Upper lobe of right lung (tissue), 1 donor: ENCODE measurements around the gene ITPR2. TPM values are rescaled to one million over a fixed set of nuclear protein-coding genes. Genes with fewer than 3 reads are reported as not detected.

Experiments used
- ATAC-seq: fragments of 200-7000 bp; cut with Tn5 transposase; one replicate; pipeline ENCODE4 v1.9.1; 2020; ENCODE audit warnings: mild to moderate bottlenecking, moderate library complexity
- DNase-seq: peaks from one replicate; pipeline ENCODE4 v3.0.0-alpha.2; 2020
- H3K27ac ChIP-seq: fragments of 200-600 bp; one replicate; pipeline ENCODE4 v1.8.0; 2022
- H3K27me3 ChIP-seq: fragments of 200-600 bp; one replicate; pipeline ENCODE4 v1.8.0; 2022; ENCODE audit warnings: mild to moderate bottlenecking
- H3K36me3 ChIP-seq: fragments of 200-600 bp; one replicate; pipeline ENCODE4 v1.8.0; 2022
- H3K4me1 ChIP-seq: fragments of 200-600 bp; one replicate; pipeline ENCODE4 v1.8.0; 2022
- H3K4me3 ChIP-seq: fragments of 200-600 bp; one replicate; pipeline ENCODE4 v1.8.0; 2022; ENCODE audit warnings: mild to moderate bottlenecking
- H3K9me3 ChIP-seq: fragments of 200-600 bp; one replicate; pipeline ENCODE4 v1.8.0; 2022
- intact Hi-C: fragments of 100-400 bp; cut with DNase I; formaldehyde crosslinking; loops from one replicate; pipeline ENCODE4 v1.11.0; 2022
- total RNA-seq: library from RNA; stranded (reverse); fragmentation: NEBNext Ultra II Directional; extraction: Animal tissue kit (Norgen Biotek cat#: 25700); gene quantifications from one replicate; pipeline ENCODE4 v1.2.1, GENCODE V29; 2021
- TF ChIP-seq, protein P1 (sequence below): fragments of 200-600 bp; IDR thresholded peaks from one replicate; pipeline ENCODE4 v1.8.0; 2022; ENCODE audit warnings: antibody characterized with exemption
- donor health status: DM: no; HTN: yes; CAD: no; lungs with severe emphysema.

ITPR2 gene
- total RNA-seq, 1 donor from 2014 or later = 50.8 TPM

DNA sequence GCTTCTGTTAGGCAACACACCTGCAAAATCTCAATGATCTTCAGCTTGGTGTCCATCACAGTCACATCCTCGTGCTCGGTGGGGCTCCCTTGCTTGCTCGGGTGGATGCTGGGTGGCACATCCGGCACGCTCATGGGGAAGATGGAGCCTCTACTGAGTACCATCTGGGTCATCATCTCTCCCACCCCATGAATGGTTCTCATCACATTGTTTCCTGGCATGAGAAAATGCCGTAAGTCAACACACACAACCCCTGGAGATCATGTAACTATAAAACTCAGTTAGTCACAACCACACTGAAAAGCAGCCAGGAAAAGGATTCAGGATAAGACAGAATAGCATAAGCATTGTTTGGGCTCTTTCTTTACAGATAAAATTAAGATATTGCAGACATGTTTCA lies 201.1 kb downstream of the ITPR2 start:
- ATAC-seq (no peak), DNase-seq (no peak)
- Histone ChIP-seq H3K4me1 (no peaks in the 10 kb centered on the region), H3K27me3 (no peaks in the 10 kb centered on the region), H3K9me3 (no peaks in the 10 kb centered on the region), H3K36me3 (peaks cover 6% of the 10 kb centered on the region), H3K4me3 (no peak overlapping the region), H3K27ac (no peak overlapping the region)
- TF ChIP-seq, protein P1, sequence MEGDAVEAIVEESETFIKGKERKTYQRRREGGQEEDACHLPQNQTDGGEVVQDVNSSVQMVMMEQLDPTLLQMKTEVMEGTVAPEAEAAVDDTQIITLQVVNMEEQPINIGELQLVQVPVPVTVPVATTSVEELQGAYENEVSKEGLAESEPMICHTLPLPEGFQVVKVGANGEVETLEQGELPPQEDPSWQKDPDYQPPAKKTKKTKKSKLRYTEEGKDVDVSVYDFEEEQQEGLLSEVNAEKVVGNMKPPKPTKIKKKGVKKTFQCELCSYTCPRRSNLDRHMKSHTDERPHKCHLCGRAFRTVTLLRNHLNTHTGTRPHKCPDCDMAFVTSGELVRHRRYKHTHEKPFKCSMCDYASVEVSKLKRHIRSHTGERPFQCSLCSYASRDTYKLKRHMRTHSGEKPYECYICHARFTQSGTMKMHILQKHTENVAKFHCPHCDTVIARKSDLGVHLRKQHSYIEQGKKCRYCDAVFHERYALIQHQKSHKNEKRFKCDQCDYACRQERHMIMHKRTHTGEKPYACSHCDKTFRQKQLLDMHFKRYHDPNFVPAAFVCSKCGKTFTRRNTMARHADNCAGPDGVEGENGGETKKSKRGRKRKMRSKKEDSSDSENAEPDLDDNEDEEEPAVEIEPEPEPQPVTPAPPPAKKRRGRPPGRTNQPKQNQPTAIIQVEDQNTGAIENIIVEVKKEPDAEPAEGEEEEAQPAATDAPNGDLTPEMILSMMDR = no peak
- intact Hi-C loops = no loop called here

DNA sequence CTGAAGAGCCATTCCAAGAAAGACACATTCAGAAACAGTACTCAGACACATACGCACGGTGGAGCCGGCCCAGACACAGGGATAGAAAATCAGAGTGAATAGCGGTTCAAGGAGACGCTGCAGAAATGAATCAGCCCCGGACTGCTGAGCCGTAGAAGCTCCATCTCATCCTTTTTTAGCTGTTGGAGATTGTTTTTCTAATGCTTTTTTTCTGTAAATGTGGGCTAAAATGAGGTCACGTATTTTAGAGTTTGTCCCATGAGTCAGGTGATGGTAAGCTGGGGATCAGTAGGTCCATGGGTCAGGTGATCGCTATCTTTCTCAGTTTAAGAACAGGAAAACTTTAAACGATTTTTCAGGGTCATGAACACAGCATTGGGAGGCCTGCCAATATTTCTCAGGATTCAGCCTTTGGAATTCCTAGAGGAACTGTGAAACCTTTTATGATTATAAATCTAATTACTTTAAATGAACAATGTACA lies 202.4 kb downstream of the ITPR2 start:
- Histone ChIP-seq H3K27ac (no peak overlapping the region), H3K27me3 (no peaks in the 10 kb centered on the region), H3K36me3 (peaks cover 17% of the 10 kb centered on the region), H3K4me1 (no peaks in the 10 kb centered on the region), H3K9me3 (no peaks in the 10 kb centered on the region), H3K4me3 (no peak overlapping the region)
- no peak for ATAC-seq
- TF ChIP-seq, protein P1 = no peak
- DNase-seq = no peak
- intact Hi-C loops = no loop called here

DNA sequence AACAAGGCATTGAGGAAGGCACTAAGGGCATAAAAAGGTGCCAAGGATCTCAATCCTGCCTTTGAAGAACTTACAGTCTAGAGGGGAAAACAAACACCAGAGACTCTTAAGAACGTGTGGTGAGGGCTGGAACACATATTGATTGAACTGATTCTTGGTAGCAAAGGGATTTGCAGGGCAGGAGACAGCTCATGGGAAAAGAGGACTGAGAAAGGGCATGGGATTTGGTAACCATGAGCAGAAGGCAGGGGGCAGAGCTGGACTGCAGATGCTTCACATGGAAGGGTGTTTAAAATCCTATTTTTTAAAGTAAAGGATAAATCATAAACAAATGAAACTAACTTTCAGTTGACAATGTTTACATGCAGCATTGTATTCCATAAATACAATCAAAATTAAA lies 203.1 kb downstream of the ITPR2 start:
- peaks cover 17% of the 10 kb centered on the region for H3K36me3 ChIP-seq
- no peaks in the 10 kb centered on the region for H3K4me1 ChIP-seq
- intact Hi-C loops = no loop called here
- H3K4me3 ChIP-seq = no peak overlapping the region
- DNase-seq (no peak), ATAC-seq (no peak)
- no peak overlapping the region for H3K27ac ChIP-seq
- no peaks in the 10 kb centered on the region for H3K27me3 ChIP-seq
- no peaks in the 10 kb centered on the region for H3K9me3 ChIP-seq
- TF ChIP-seq, protein P1 = peak; percentile 14

DNA sequence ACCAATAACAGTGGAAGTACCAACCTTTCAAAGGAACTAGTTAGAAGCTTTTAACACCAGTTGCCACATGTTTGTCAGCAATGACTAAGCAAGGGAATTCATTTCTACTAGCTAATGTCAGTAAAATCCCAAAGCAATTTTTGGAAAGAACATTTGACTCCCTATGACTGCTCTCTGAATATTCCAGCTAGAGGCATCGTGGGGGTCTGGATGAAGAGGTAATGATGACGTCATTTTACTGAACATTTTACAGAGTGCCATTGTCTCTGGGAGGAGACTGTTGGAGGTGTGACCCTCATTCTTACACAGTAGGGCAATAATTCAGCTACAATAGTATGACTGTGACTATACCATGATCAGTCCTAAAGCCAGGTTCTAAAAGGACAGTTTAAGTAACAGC lies 204.8 kb downstream of the ITPR2 start:
- H3K36me3 ChIP-seq = peaks cover 25% of the 10 kb centered on the region
- intact Hi-C loops = no loop called here

DNA sequence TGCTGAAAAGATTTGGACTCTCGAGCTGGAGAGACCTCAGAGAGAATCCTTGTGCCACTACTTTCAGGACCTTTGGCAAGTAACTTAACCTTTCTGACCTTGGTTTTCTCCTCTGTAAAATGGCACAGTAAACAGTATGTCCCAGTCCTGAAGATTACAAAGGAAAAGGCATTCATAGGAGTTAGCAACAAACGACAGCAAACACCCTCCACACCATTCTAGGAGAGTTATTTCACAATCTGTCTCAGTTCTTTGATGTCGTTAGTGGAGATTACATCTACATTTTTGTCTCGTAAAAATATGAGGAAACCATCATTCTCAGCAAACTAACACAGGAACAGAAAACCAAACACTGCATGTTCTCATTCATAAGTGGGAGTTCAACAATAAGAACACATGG lies 205.7 kb downstream of the ITPR2 start:
- H3K27ac ChIP-seq = no peak overlapping the region
- peaks cover 32% of the 10 kb centered on the region for H3K36me3 ChIP-seq
- no peak overlapping the region for H3K4me3 ChIP-seq
- no peaks in the 10 kb centered on the region for H3K9me3 ChIP-seq
- TF ChIP-seq, protein P1 = no peak
- no peak for ATAC-seq
- no peak for DNase-seq
- H3K27me3 ChIP-seq = no peaks in the 10 kb centered on the region
- intact Hi-C loops = no loop called here
- H3K4me1 ChIP-seq = no peaks in the 10 kb centered on the region

More for the DNA sequence above, 204.8 kb downstream of the ITPR2 start:
- TF ChIP-seq, protein P1 = no peak
- H3K27me3 ChIP-seq = no peaks in the 10 kb centered on the region
- no peak overlapping the region for H3K4me3 ChIP-seq
- H3K9me3 ChIP-seq = no peaks in the 10 kb centered on the region
- H3K4me1 ChIP-seq = no peaks in the 10 kb centered on the region
- no peak for ATAC-seq
- no peak for DNase-seq
- H3K27ac ChIP-seq = no peak overlapping the region

DNA sequence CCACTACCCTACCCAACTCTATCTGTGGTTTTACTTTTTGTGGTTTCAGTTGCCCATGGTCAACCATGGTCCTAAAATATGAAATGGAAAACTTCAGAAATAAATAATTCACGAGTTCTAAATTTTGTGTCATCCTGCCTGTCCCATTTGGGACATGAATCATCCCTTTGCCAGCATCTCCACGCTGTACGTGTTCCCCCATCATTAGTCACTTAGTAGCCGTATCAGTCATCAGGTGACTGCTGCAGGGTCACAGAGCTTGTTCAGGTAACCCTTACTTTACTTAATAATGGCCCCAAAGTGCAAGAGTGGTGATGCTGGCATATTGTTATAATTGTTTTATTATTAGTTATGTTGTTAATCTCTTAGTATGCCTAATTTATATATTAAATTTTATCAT lies 209.9 kb downstream of the ITPR2 start:
- Histone ChIP-seq H3K36me3 (peaks cover 61% of the 10 kb centered on the region), H3K9me3 (no peaks in the 10 kb centered on the region), H3K4me3 (no peak overlapping the region), H3K27ac (no peak overlapping the region), H3K4me1 (no peaks in the 10 kb centered on the region), H3K27me3 (no peaks in the 10 kb centered on the region)
- intact Hi-C loops = no loop called here
- ATAC-seq (no peak), DNase-seq (no peak)
- TF ChIP-seq, protein P1 = no peak
